H1 (cell line): ENCODE data around the gene TEX264. TPM values are rescaled to one million over a fixed set of nuclear protein-coding genes. Genes with fewer than 3 reads are reported as not detected.

Source experiments
- CTCF ChIA-PET: fragments of 300-600 bp; sonication (Branson Sonifier 250); formaldehyde crosslinking; loops from one replicate; lab custom pipeline; 2021; ENCODE audit not compliant: partially characterized antibody; lab: Charles Lee
- POLR2A ChIA-PET: fragments of 300-600 bp; sonication (Branson Sonifier 250); formaldehyde crosslinking; loops from one replicate; lab custom pipeline; 2021; ENCODE audit warnings: inconsistent platforms; ENCODE audit not compliant: partially characterized antibody; lab: Charles Lee
- DNase-seq, 2 experiments: peaks; one replicate each; pipeline versions ENCODE4 v3.0.0 to v3.0.0-alpha.2; 2010 to 2022; ENCODE audit warnings: low spot score in 2 of 2, low read depth in 1 of 2, mixed read lengths in 1 of 2
- FAIRE-seq: peaks from 2 replicates; lab custom pipeline; 2011; peaks lifted over from hg19 to GRCh38; lab: Jason Lieb, UNC
- H2AFZ ChIP-seq: 2 replicates; pipeline ENCODE4 v1.8.1; 2012; ENCODE audit warnings: low read length, inconsistent platforms
- H2AK5ac ChIP-seq: 2 replicates; pipeline ENCODE4 v1.6.1; 2013; ENCODE audit warnings: low read depth, low read length
- H2BK120ac ChIP-seq: replicated peaks from 2 replicates; pipeline ENCODE3; 2013; ENCODE audit warnings: low read depth, low read length, inconsistent platforms
- H2BK12ac ChIP-seq: 2 replicates; pipeline ENCODE4 v1.6.1; 2013; ENCODE audit warnings: low read depth, low read length
- H2BK15ac ChIP-seq: 2 replicates; pipeline ENCODE4 v1.6.1; 2013; ENCODE audit warnings: low read length
- H2BK20ac ChIP-seq: 2 replicates; pipeline ENCODE4 v1.6.1; 2013; ENCODE audit warnings: low read length
- H2BK5ac ChIP-seq: 2 replicates; pipeline ENCODE4 v1.6.1; 2013; ENCODE audit warnings: low read depth, low read length
- H3K14ac ChIP-seq: 2 replicates; pipeline ENCODE4 v1.6.1; 2013; ENCODE audit warnings: inconsistent platforms; ENCODE audit not compliant: insufficient read length
- H3K18ac ChIP-seq: 2 replicates; pipeline ENCODE4 v1.6.1; 2013; ENCODE audit warnings: low read length; ENCODE audit errors: extremely low read depth
- H3K23ac ChIP-seq: 2 replicates; pipeline ENCODE4 v1.6.1; 2013; ENCODE audit warnings: inconsistent platforms; ENCODE audit not compliant: insufficient read length
- H3K23me2 ChIP-seq: 2 replicates; pipeline ENCODE4 v1.6.1; 2013; ENCODE audit warnings: low read depth, low read length
- H3K27ac ChIP-seq: 2 replicates; pipeline ENCODE4 v1.6.1; 2011; ENCODE audit warnings: low read depth, low read length, inconsistent platforms
- H3K27me3 ChIP-seq, 4 experiments: replicated peaks in 1 of 4; 1 replicate in 1 of 4; 2 replicates in 3 of 4; pipeline versions ENCODE4 v1.6.1 to v1.8.1; 2011 to 2013; ENCODE audit warnings: low read length in 3 of 4, mild to moderate bottlenecking in 3 of 4, inconsistent platforms in 2 of 4, mixed read lengths in 2 of 4, moderate library complexity in 1 of 4; ENCODE audit not compliant: control insufficient read depth in 3 of 4, insufficient read depth in 3 of 4; ENCODE audit errors: extremely low read depth in 1 of 4
- H3K36me3 ChIP-seq, 4 experiments: 2 replicates each; pipeline versions ENCODE4 v1.6.1 to v1.8.1; 2011 to 2013; ENCODE audit warnings: mild to moderate bottlenecking in 4 of 4, low read length in 3 of 4, moderate library complexity in 2 of 4, control low read depth in 1 of 4, inconsistent platforms in 1 of 4; ENCODE audit not compliant: insufficient read depth in 4 of 4, control insufficient read depth in 2 of 4
- H3K4ac ChIP-seq: replicated peaks from 2 replicates; pipeline ENCODE3; 2013; ENCODE audit warnings: low read length, low read depth, mixed read lengths, inconsistent platforms; ENCODE audit not compliant: insufficient read length
- H3K4me1 ChIP-seq, 4 experiments: replicated peaks in 1 of 4; 1 replicate in 1 of 4; 2 replicates in 3 of 4; pipeline versions ENCODE4 v1.6.1 to v1.8.1; 2011 to 2013; ENCODE audit warnings: low read length in 3 of 4, inconsistent platforms in 2 of 4, mixed read lengths in 1 of 4; ENCODE audit not compliant: insufficient read depth in 4 of 4, control insufficient read depth in 3 of 4
- H3K4me2 ChIP-seq, 2 experiments: 2 replicates each; pipeline versions ENCODE4 v1.6.1 to v1.8.1; 2011 to 2013; ENCODE audit warnings: low read depth in 2 of 2, low read length in 2 of 2, control low read depth in 1 of 2, inconsistent platforms in 1 of 2, mild to moderate bottlenecking in 1 of 2; ENCODE audit not compliant: insufficient read depth in 1 of 2
- H3K4me3 ChIP-seq, 4 experiments: fragments of 200-600, 300-600 bp in 1 of 4; sonication (generic), shearing (Covaris generic), sonication (Bioruptor Twin) in 1 of 4; 2 replicates each; pipeline versions ENCODE4 v1.5.1 to v1.8.1; 2011 to 2016; ENCODE audit warnings: low read length in 4 of 4, low read depth in 3 of 4, control low read depth in 2 of 4, inconsistent platforms in 2 of 4, mild to moderate bottlenecking in 2 of 4, mixed read lengths in 1 of 4, moderate library complexity in 1 of 4; ENCODE audit not compliant: insufficient read depth in 2 of 4; ENCODE audit errors: extremely low read depth in 1 of 4
- H3K56ac ChIP-seq: replicated peaks from 2 replicates; pipeline ENCODE3; 2013; ENCODE audit warnings: low read depth, mild to moderate bottlenecking, mixed read lengths, low read length, inconsistent platforms; ENCODE audit not compliant: insufficient read length
- H3K79me1 ChIP-seq: 2 replicates; pipeline ENCODE4 v1.6.1; 2013; ENCODE audit warnings: low read depth, low read length, control low read depth
- H3K79me2 ChIP-seq, 2 experiments: 2 replicates each; pipeline versions ENCODE4 v1.6.1 to v1.8.1; 2012 to 2013; ENCODE audit warnings: low read length in 2 of 2, mild to moderate bottlenecking in 2 of 2, inconsistent platforms in 1 of 2; ENCODE audit not compliant: insufficient read depth in 2 of 2, control insufficient read depth in 1 of 2
- H3K9ac ChIP-seq, 4 experiments: replicated peaks in 1 of 4; 1 replicate in 1 of 4; 2 replicates in 3 of 4; pipeline versions ENCODE4 v1.6.1 to v1.8.1; 2011 to 2013; ENCODE audit warnings: low read depth in 3 of 4, low read length in 3 of 4, control low read depth in 2 of 4, mild to moderate bottlenecking in 2 of 4, moderate library complexity in 2 of 4, inconsistent platforms in 1 of 4; ENCODE audit errors: extremely low read depth in 1 of 4
- H3K9me3 ChIP-seq, 2 experiments: 2 replicates each; pipeline versions ENCODE4 v1.6.1 to v1.8.1; 2012 to 2013; ENCODE audit warnings: mild to moderate bottlenecking in 2 of 2, moderate library complexity in 2 of 2, control low read depth in 1 of 2, inconsistent platforms in 1 of 2, low read depth in 1 of 2, low read length in 1 of 2, mixed read lengths in 1 of 2; ENCODE audit not compliant: insufficient read depth in 2 of 2
- H4K20me1 ChIP-seq, 2 experiments: replicated peaks in 1 of 2; 2 replicates each; pipeline versions ENCODE3 to v1.8.1; 2011 to 2013; ENCODE audit warnings: inconsistent platforms in 2 of 2, low read length in 2 of 2, mild to moderate bottlenecking in 1 of 2; ENCODE audit not compliant: insufficient read depth in 2 of 2, control insufficient read depth in 1 of 2
- H4K5ac ChIP-seq: 2 replicates; pipeline ENCODE4 v1.6.1; 2013; ENCODE audit warnings: low read length, low read depth, mixed read lengths, inconsistent platforms; ENCODE audit not compliant: insufficient read length
- H4K8ac ChIP-seq: 2 replicates; pipeline ENCODE4 v1.8.0; 2013; ENCODE audit warnings: mild to moderate bottlenecking, moderate library complexity, low read length, inconsistent platforms; ENCODE audit not compliant: insufficient read depth; ENCODE audit errors: extremely low read depth
- H4K91ac ChIP-seq: replicated peaks from 2 replicates; pipeline ENCODE3; 2013; ENCODE audit warnings: low read length, mixed read lengths, inconsistent platforms; ENCODE audit not compliant: insufficient read length
- KDM5A ChIP-seq: fragments of 200-600 bp; IDR thresholded peaks from 2 replicates; pipeline ENCODE4 v1.7.1; 2012; ENCODE audit warnings: mild to moderate bottlenecking, low read length, inconsistent platforms, mixed read lengths
- RAD21 ChIP-seq, 2 experiments: IDR thresholded peaks in 1 of 2; conservative IDR thresholded peaks in 1 of 2; 2 replicates each; pipeline ENCODE4 v1.6.1; 2011; ENCODE audit warnings: low read depth in 2 of 2, low read length in 2 of 2, improper control_type of control experiment in 1 of 2, inconsistent platforms in 1 of 2, mild to moderate bottlenecking in 1 of 2, moderate library complexity in 1 of 2
- WGBS, 2 experiments: shearing (Covaris generic) in 1 of 2; methylation state at CpG; one replicate each; pipeline versions ENCODE4 v1.1.6 to v1.1.7; 2013 to 2015; ENCODE audit warnings: low lambda C conversion rate in 2 of 2, mixed read lengths in 2 of 2, inconsistent platforms in 1 of 2, low coverage in 1 of 2, missing lambda C conversion rate in 1 of 2; ENCODE audit not compliant: insufficient replicate concordance in 2 of 2, insufficient coverage in 1 of 2, insufficient read length in 1 of 2; ENCODE audit errors: extremely low coverage in 1 of 2, missing lambda C conversion rate in 1 of 2; 5-methylcytosine and 5-hydroxymethylcytosine counted together
- polyA plus RNA-seq, 7 experiments: library from polyadenylated mRNA; depleted of rRNA in 3 of 7; stranded (reverse) in 5 of 7; unstranded in 2 of 7; fragments of >200 nt in 5 of 7; fragments of 200-250 nt in 2 of 7; gene quantifications; 1 replicate in 5 of 7; 2 replicates in 1 of 7; 4 replicates in 1 of 7; pipeline versions ENCODE4 v1.2.1 to v1.2.3, GENCODE V29; 2011 to 2013; ENCODE audit warnings: missing spikeins in 2 of 7, mixed read lengths in 2 of 7
- total RNA-seq: library from RNA; stranded (reverse); fragmentation: NEBNext Ultra II Directional; extraction: Animal tissue kit (Norgen Biotek cat#: 25700); gene quantifications from 2 replicates; pipeline ENCODE4 v1.2.1, GENCODE V29; 2021
- TF ChIP-seq, protein P1 (sequence below), 3 experiments: IDR thresholded peaks; 1 replicate in 2 of 3; 2 replicates in 1 of 3; pipeline versions ENCODE4 v1.5.1 to v1.6.1; 2011; ENCODE audit warnings: low read length in 3 of 3, mild to moderate bottlenecking in 3 of 3, inconsistent platforms in 2 of 3, low read depth in 1 of 3, moderate library complexity in 1 of 3; ENCODE audit not compliant: insufficient read depth in 1 of 3; ENCODE audit errors: control extremely low read depth in 1 of 3

Gene TEX264
- total and polyA plus RNA-seq, 2 of the 8 experiments (the other 6 are each of a cell fraction or from before 2014, with no cell fraction given) = 11.2 to 35.6 TPM

- Histone ChIP-seq H3K79me2 (no peaks in the 10 kb centered on the region), H3K4me1 (no peaks in the 10 kb centered on the region; a peak in 1 of 7 replicates), H3K18ac (no peak overlapping the region), H4K5ac (no peak overlapping the region), H2BK5ac (no peak overlapping the region), H3K4me2 (no peak overlapping the region), H3K4me3 (no peak overlapping the region), H3K4ac (no peak overlapping the region), H3K14ac (no peak overlapping the region), H2BK120ac (no peak overlapping the region), H4K20me1 (peaks cover 0 to 3% of the 10 kb centered on the region in 2 experiments), H2AFZ (no peak overlapping the region), H3K27ac (no peak overlapping the region), H3K23me2 (peaks cover 2% of the 10 kb centered on the region; the same call in 1 of the 2 replicates), H2AK5ac (no peak overlapping the region), H2BK15ac (no peak overlapping the region), H3K9me3 (no peaks in the 10 kb centered on the region), H3K23ac (no peak overlapping the region), H3K56ac (no peak overlapping the region), H4K8ac (no peak overlapping the region; the same call in 1 of the 2 replicates), H4K91ac (no peak overlapping the region), H3K27me3 (no peaks in the 10 kb centered on the region), H3K9ac (no peak overlapping the region), H3K79me1 (no peaks in the 10 kb centered on the region), H2BK12ac (no peak overlapping the region), H2BK20ac (no peak overlapping the region), H3K36me3 (no peaks in the 10 kb centered on the region)
- POLR2A ChIA-PET = interaction anchor here (1.1 to 1.7 kb wide), 4 partner anchors 79 to 330 kb away, joined by 3 to 7 read pairs (median 3); no protein-coding TSS in a partner anchor
- CTCF ChIA-PET = interaction anchor here (0.6 to 4.4 kb wide), 44 partner anchors 9 to 633 kb away, joined by 3 to 108 read pairs (median 4); partner anchors contain the start of gene GRM2
- WGBS, 2 experiments = 88% methylated on average over 5 of the region's 5 CpGs; no CpG with 5 or more reads in 1 of the 2 experiments
- DNase-seq = no peak
- TF ChIP-seq, protein P1, sequence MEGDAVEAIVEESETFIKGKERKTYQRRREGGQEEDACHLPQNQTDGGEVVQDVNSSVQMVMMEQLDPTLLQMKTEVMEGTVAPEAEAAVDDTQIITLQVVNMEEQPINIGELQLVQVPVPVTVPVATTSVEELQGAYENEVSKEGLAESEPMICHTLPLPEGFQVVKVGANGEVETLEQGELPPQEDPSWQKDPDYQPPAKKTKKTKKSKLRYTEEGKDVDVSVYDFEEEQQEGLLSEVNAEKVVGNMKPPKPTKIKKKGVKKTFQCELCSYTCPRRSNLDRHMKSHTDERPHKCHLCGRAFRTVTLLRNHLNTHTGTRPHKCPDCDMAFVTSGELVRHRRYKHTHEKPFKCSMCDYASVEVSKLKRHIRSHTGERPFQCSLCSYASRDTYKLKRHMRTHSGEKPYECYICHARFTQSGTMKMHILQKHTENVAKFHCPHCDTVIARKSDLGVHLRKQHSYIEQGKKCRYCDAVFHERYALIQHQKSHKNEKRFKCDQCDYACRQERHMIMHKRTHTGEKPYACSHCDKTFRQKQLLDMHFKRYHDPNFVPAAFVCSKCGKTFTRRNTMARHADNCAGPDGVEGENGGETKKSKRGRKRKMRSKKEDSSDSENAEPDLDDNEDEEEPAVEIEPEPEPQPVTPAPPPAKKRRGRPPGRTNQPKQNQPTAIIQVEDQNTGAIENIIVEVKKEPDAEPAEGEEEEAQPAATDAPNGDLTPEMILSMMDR (IDR thresholded peaks at IDR 0.05; ENCODE audit: control extremely low read depth in 1 of 3, insufficient read depth in 1 of 3, low read depth in 1 of 3, low read length in 3 of 3) = peak in 1 of 3 experiments; percentile 29; a peak in 1 of 4 replicates
- TF ChIP-seq KDM5A = no peak
- TF ChIP-seq RAD21 (IDR thresholded peaks at IDR 0.05 in 1 of 2, conservative IDR thresholded peaks at IDR 0.05 in 1 of 2; ENCODE audit: low read depth in 2 of 2, low read length in 2 of 2) = no peak; a peak in 1 of 4 replicates
- no peak for FAIRE-seq
Measured at GRCh38 chr3:51719410-51720025, 48.5 kb downstream of the TEX264 start.
